Retina (tissue), 1 donor: ENCODE data around the gene POMP.
"Not testable (repeated sequence)": the region's sequence is repeated elsewhere in the genome, so short reads cannot be mapped to it uniquely, and the experiment has no call there.

Source experiments
- DNase-seq: peaks from one replicate; pipeline ENCODE4 v3.0.0-alpha.2; 2016

Gene POMP

DNA sequence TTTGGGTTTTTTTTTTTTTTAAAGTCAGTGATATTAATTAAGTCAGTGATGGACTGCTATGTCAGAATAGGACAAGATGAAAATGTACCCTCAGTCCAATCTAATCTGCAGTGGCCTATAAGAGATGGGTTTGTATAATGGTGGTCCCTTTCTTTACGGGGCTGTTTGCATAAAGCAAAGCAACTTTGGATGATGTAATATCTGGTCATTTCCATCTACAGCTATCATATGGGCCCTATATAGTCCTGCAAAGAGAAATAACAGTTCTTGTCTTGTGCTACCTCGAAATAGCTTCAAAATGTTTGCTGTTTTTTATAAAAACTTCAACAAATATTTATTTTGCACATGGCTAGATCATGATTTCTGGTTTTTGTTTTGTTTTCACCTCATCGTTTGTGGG lies 20.2 kb upstream of the POMP start:
- no peak for DNase-seq

DNA sequence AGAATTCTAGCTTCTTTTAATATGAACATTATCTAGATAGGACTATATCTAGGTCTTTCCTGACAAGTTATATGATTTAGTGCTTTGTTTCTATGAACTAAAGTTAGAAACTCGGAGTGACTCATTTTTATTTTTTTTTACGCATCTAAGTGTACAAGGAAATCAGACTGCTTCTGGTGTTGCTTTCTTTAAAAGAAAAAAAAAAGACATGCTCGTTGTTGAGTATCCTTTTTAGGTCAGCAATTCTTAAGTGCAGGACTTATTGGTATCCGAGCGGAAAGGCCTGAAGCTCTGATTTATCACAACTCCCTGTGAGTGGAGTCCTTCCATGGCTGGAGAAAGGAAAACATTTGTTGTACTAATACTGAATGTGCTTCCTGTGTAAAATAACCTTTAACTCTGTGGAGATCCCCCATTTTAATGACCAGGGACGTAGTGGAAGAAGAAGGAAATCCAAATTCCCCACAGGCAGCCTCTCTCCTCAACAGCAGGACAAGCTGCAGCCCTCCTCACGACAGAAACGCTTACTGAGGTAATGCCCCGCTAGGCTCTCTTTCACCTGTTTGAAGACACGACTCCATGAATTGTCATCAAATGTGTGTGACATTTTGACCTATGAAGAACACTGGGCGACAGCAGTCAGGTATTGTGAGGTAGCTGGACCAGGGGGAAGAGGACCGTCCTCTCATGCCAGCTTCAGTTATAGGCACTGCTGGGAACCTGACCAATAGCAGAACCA lies 17.9 kb upstream of the POMP start:
- no peak for DNase-seq

DNA sequence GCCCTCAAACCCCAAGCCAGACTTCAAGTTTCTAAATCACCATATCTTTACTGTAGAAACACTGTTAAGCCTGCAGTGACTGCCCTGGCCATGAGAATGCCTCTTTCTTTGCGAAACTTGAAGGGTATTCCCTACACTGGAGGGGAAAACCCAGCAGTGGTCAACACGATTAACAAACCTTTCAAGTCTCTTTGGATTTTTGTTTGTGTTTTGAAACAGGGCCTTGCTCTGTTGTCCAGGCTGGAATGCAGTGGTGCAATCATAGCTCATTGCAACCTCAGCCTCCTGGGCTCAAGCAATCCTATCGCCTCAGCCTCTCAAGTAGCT lies 17.4 kb upstream of the POMP start:
- DNase-seq = no peak

DNA sequence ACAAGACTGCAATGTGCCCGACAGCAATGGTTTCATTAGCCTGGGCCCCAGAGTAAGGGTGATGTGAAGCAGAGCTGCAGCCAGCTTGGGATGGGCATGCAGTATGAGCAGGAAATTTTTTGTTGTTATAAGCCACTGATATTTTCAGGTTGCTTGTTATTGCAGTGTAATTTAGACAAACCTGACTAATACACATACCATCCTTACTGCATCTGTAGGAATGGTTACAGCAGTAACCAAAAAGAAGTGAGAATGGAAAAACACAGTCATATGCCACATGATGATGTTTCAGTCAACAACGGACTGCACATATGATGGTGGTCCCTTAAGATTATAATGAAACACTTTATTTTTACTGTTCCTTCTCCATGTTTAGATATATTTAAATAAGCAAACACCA lies 8.6 kb upstream of the POMP start:
- no peak for DNase-seq

DNA sequence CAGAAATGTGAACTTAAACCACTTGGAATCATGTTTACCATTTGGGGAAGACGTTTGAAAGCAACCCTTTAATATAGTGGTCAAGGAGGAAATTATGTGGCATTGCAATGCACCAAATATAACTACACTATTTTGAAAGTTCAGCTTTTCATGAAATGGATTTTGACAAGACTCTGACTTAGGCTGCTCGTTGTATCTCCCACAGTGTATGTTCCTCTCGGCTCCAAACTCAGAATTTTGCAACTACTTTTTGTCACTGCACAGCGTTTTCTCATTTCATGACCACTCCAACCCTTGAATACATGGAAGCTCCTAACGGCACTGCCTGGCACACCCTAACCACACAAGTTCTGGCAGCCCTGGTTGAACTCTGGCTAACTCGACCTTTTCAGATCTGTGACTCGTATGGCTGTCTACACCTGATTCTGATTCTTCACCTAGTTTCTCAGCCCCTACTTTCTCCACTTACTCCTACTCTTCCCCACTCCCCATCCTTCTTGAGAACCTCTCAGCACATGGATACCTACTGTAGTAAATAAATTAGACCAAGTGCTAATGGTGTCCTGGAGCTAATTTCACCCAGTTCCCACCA lies 7.0 kb upstream of the POMP start:
- DNase-seq = peak; percentile 10

DNA sequence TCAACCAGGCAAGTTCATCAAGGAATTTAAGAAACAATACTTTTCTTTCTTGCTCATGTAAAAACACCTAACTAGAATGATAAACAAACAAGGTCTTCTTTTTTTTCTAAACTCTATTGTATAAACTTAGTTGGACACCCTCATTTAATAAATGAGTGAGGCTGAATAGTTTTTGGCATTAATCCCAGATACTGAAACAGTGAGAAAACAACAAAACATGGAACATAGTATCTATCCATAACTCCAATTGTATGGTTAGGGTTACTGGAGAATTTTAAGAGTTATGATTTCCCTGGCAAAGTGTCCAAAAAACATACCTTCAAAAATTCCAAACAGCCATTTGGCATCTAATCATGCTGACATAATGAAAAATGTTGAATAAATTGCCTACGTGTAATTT lies 5.8 kb upstream of the POMP start:
- DNase-seq = no peak

DNA sequence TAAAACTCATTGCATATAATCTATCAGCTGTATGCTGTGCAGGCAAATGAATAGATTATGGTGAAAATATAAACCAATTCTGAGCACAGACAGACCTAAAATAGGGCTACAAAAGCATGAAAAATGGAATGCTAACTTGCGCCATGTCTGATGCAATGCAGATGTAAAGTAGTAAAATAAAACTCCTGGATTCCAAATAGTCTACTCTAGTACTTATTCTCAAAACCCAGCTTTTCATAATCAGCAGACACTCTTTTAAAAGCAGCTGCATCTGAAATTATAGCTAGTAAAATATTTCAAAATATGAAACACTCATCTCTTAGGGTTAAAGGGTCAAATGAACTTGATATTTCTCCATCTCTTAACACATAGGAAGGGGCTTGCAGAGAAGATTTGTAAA lies 4.7 kb upstream of the POMP start:
- no peak for DNase-seq

DNA sequence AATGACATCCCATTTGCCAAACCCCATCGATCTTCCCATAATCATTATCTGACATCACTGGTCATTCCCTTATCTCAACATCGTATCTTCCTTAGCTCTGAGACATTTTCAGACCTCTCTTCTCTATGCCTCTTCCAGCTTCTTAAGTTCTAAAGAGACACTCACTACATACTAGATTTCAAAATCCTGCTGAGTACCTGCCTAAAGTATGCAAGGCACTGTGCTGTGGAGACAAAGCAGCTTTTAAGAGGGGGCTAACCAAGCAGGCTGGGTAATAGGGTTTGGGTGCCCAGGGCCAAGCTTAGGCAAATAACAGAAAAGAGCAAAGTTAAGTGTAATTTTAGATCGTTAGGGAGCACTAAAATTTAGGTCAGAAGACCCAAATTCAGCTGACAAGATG lies 3.4 kb upstream of the POMP start:
- DNase-seq = no peak

DNA sequence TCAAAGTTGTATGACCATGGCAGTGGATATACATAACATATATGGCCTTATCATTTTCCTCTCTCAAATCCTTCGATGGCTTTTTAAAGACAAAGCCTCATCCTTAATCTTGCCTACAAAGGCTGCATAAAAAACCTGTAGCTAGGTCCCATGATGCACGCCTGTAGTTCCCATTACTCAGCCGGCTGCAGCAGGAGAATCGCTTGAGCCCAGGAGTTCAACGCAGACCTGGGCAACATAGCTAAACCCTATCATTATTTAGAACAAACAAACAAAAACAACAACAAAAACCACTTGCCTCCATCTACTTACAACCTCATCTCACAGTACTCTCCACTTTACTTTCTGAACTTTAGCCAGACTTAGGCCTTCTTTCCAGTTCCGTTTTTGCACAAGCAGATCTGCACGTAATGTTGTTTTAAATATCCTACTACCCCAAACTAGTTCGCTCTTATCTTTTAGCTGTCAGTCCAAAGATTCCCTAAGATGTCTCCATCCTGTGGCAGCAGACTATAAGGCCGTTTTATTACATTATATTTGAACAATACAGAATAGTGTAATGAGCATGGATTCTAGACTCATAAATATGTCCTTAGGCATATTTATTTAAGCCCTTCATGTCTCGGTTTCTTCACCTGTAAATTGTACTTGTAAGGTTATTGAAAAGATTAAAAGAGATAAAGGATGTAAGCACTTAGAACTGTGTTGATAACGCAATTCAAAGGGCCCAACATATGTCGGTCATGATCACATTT lies 969 bp upstream of the POMP start:
- DNase-seq = no peak

DNA sequence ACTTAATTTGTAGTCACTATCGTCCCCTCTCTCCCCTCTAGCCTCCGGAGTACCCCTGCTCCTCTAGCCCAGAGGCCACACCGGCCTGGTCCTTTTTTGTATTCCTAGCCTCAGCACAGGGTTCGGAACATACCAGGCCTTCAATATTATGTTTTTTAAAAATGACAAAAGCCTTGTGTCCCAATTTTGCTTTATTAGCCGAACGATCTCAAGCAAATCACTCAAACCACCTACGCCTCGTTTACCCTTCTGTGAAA lies 463 bp upstream of the POMP start:
- DNase-seq = no peak

DNA sequence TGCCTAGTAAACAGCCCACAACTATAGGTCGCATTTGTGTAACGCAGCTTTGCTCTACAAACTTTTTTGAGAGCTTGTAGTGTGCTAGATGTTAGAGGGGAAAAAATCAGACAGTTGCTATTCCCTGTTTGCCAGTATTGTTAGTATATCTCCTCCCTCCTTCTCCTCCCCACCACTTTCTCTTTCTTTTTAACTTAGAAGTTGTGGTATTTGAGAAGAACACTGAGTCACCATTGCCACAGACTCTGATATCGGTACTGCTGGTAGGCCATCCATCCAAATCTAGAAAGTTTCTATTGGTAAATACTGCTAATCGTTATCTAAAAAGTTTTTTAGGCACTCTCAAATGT lies 666 bp downstream of the POMP start:
- no peak for DNase-seq

DNA sequence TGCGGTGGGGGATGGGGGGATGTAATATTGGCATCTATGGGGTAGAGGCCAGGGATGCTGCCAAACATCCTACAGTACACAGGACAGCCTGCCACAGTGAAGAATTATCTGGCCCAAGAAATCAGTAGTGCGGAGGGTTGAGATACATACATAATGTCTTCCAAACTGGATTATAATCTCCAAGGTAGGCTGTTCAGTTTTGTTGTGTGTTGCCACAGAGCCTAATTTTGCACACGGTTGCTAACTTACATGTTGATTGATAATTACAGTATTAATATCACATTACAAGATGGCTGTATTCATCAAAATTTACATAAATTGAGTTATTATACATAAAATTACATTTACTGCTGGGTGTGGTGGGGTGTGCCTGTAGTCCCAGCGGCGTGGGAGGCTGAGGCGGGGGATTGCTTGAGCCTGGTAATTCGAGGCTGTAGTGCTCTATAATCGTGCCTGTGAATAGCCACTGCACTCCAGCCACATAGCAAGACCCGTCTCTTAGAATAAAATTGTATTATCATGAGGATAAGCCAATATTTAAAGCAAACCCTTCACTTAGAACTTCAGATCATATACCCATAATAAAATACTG lies 8.1 kb downstream of the POMP start:
- DNase-seq = no peak

DNA sequence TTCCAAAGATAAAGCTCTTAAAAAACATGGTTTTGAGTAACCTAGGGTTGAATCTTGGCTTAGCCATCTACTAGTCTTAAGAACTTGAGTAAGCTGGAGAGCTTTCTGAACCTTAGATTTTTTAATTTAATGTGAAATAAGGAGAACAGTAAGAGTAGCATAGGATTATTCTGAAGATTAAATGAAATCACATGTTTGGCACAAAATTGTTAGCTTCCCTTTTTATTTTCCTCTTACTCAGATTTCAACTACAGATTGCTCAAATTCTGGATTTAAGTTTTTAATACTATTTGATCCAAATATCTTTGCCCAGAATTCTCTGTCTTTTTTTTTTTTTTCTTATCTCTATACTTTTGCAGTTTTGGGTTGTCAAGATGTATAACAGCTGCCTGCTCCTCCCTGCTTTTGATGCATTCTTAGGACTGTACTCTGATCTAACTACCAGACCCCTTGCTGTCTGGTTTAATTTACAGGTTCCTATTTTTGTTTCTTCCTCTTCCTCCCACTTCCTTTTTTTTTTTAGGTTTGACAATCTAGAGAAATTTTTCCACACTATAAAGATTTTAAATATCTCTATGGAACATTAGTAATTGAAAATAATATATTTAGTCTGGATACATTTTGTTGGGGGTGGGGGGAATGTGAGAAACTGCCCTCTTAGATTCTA lies 12.3 kb downstream of the POMP start:
- no peak for DNase-seq

DNA sequence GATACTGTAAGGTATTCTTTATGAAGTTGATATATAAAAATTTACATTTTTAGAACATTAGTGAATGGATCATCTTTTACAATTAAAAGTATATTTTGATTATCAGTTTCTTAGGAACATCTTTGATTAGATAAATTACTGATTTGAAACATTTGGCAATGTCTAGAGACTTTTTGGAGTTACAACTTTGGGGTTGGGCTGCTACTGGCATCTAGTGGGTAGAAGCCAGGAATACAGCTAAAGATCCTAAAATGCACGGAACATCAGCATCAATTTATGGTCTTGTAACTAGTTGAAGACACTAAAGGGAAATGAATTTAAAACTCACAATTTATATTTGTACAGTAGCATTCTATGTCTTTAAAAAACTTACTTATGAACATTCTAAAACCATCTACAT lies 19.9 kb downstream of the POMP start:
- DNase-seq = no peak

DNA sequence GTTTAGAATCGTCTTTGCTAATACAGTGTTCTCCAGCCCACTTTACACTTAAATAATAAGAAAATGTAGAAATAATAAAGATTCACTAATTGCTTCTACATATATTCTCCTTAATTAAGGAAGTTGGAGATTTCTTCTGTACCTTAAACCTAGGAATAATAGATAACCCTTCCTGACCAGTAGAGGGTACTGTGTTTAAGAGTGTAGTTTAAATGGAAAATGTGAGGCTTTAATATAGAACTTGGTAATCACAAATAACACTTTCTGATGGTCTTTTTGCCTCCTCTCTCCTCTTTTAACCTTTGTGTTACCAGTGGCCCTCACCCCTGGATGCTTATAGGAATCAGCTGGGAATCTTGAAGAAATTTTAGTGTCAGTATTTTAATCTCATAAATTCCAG lies 20.7 kb downstream of the POMP start:
- DNase-seq = no peak

DNA sequence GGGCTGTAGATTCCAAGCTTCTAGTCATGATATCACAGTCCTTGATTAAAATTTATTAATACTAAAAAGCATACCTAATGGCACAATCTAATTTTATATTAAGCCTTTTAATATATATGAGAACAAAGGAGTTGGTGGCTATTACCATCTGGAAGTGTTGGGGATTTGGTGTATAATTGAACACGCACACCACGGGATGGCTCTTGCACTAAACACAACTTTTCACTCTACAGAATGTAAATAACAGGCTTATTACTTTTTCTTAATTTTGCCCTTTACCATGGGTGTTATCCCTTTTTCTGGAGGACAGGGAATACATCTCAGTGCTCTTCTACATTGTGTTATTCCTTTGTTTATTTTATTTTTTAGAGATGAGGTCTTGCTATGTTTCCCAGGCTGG lies 21.6 kb downstream of the POMP start:
- no peak for DNase-seq

DNA sequence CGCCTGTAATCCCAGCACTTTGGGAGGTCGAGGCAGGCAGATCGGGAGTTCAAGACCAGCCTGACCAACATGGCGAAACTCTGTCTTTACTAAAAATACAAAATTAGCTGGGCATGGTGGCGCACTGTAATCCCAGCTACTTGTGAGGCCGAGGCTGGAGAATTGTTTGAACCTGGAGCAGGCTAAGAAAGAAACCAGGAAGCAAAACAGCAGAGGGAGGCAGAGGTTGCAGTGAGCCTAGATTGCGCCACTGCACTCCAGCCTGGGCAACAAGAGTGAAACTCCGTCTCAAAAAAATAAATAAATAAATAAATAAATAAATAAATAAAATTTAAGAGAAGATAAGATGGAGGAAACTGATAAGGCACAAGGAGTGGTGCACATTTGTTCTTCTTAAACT lies 24.2 kb downstream of the POMP start:
- DNase-seq = not testable (repeated sequence)

DNA sequence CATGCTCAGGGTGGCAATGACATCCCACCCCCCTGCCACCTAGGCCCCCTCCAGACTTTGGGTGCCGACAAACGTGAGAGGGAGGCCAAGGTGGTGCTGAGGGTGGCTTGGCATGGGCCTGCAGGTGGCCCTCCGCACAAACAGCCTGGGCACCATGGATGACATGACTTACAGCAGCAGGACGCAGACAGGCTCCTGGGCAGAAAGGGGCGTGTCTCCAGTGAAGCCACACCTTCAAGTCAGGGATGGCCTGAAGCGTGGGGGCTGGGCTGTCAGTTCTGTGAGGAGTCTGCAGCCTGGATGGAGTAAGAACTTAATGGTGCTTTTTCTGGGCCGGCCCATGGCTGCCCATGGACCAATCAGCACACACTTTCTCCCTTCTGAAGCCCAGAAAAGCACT lies 25.3 kb downstream of the POMP start:
- no peak for DNase-seq

DNA sequence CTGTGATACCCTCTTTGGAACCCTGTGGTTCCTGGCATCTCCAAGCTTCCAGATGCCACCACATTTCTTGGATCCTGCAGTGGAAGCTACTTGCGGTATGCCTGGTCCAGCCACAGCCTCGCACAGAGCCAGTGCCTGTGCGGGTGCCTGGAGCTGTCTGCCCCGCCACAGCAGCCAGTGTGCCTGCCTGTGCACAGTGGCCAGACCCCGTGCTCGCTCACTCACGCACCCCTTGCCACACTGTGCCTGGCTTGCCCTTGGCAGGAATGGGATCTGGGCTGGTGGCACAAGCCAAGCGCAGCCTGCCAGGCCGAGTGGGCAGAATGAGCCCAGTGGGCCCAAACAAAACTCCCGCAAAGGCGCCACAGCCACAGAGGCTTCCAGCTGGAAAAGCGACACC lies 26.2 kb downstream of the POMP start:
- no peak for DNase-seq

DNA sequence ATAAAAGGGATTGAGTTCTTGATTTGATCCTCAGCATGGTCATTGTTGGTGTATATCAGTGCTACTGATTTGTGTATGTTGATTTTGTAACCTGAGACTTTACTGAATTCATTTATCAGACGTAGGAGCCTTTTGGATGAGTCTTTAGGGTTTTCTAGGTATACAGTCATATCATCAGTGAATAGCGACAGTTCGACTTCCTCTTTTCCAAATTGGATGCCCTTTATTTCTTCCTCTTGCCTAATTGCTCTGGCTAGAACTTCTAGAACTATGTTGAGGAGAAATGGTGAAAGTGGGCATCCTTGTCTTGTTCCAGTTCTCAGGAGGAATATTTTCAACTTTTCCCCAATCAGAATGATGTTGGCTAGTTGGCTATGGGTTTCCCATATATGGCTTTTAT lies 27.0 kb downstream of the POMP start:
- DNase-seq = no peak

DNA sequence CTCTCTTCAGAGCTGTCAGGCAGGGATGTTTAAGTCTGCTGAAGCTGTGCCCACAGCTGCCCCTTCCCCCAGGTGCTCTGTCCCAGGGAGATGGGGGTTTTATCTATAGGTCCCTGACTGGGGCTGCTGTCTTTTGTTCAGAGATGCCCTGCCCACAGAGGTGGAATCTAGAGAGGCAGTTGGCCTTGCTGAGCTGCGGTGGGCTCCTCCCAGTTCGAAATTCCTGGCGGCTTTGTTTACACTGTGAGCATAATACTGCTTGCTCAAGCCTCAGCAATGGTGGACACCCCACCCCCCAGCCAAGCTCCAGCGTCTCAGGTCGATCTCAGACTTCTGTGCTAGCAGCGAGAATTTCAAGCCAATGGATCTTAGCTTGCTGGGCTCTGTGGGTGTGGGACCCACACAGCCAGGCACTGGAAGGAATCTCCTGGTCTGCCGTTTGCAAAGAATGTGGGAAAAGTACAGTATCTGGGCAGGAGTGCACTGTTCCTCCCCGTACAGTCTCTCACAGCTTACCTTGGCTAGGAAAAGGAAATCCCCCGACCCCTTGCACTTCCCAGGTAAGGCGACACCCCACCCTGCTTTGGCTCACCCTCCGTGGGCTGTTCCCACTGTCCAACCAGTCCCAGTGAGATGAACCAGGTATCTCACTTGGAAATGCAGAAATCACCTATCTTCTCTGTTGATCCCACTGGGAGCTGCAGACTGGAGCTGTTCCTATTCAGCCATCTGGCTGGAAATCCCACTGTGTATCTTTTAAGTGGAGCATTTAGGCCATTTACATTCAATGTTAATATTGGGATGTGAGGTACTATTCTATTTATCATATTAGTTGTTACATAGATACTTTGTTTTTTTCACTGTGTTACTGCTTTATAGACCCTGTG lies 34.9 kb downstream of the POMP start:
- not testable (repeated sequence) for DNase-seq

DNA sequence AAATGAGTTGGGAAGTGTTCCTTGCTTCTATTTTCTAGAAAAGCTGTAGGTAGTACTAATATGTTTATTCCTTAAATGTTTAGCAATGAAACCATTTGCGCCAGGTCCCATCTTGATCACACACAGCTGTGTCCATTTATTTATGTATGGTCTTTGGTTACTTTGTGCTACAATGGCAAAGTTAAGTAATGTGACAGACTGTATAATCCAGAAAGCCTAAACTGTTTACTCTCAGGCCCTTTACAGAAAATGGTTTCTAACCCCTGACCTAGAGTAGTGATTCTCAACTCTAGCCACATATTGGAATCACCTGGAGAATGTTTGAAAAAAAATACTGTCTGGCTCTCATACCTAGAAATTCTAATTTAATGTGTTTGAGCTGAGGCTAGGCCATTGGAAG lies 38.5 kb downstream of the POMP start:
- DNase-seq = no peak

DNA sequence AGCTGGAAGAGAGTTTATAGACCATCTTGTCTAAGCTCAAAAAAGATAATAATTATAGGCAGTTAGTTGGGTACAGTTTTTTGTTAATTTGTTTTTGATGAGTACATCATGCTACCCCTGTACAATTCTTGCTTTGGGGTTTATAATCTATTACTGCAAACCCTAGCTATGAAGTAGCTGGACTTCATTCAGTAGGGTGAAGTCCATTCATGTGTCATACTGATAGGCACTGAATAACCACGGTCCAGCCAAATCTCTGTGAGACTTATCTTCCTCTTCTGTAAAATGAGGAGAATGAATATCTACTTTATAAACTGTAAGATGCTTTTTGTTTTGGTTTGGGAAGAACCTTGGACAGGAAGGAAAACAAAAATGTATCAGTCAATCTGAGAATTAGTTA lies 40.3 kb downstream of the POMP start:
- DNase-seq = no peak
